ENCODE results near the gene DYNC1H1.

DNA sequence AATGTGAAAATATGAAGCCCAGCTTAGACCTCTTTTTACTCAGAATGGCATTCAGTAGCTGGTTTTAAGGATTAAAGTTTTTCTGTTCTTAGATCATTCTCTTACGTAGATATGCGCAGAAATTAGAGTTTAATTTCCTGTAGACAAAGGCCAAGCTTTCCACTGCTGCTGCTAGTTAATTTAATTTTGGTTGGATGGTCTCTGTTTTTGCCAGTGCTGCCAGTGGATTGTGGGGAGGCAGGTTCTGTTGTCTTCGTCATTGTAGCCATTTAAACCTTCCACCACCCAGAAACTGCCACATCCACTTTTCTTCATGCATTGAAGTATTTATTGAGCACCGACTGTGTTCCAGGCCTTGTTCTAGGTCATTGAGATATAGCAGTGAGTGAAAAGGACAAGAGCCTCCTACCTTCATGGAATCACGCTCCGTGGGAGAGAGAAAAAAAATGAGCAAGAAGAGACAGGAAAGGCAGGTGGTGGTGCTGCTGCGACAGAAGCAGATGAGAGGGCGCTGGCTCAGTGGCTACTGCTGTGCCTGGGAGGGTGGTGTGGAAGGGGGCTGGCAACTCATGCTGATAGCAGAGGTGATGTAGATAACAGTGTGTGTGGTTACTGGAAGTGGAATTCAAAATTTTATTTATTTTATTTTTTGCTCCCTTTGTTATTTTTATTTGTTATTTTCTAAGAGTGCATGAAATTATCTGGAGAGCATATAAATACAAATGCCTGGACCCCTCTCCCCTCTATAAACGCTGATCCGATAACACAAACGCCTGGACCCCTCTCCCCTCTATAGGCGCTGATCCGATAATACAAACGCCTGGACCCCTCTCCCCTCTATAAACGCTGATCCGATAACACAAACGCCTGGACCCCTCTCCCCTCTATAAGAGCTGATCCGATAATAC lies 33.3 kb downstream of the DYNC1H1 start:
- TF ChIP-seq POLR2A (IDR thresholded peaks at IDR 0.05) (no peak), EP300 (IDR thresholded peaks at IDR 0.05) (no peak)
- TF ChIP-seq, protein P1, sequence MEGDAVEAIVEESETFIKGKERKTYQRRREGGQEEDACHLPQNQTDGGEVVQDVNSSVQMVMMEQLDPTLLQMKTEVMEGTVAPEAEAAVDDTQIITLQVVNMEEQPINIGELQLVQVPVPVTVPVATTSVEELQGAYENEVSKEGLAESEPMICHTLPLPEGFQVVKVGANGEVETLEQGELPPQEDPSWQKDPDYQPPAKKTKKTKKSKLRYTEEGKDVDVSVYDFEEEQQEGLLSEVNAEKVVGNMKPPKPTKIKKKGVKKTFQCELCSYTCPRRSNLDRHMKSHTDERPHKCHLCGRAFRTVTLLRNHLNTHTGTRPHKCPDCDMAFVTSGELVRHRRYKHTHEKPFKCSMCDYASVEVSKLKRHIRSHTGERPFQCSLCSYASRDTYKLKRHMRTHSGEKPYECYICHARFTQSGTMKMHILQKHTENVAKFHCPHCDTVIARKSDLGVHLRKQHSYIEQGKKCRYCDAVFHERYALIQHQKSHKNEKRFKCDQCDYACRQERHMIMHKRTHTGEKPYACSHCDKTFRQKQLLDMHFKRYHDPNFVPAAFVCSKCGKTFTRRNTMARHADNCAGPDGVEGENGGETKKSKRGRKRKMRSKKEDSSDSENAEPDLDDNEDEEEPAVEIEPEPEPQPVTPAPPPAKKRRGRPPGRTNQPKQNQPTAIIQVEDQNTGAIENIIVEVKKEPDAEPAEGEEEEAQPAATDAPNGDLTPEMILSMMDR (IDR thresholded peaks at IDR 0.05): no peak
